K562 (cell line): ENCODE results near the gene SFI1. TPM values are rescaled to one million over a fixed set of nuclear protein-coding genes. Genes with fewer than 3 reads are reported as not detected.

ENCODE experiments used
- BHLHE40 ChIP-seq: IDR thresholded peaks from 2 replicates; pipeline ENCODE4 v1.6.1; 2011; ENCODE audit warnings: low read length, improper control_type of control experiment
- EWSR1 ChIP-seq: fragments of 450-650 bp; IDR thresholded peaks from 2 replicates; pipeline ENCODE4 v1.6.1; 2018; ENCODE audit warnings: borderline replicate concordance, mild to moderate bottlenecking, low read depth, moderate library complexity; ENCODE audit not compliant: partially characterized antibody
- FOXA1 ChIP-seq: fragments of 450-650 bp; IDR thresholded peaks from 2 replicates; pipeline ENCODE4 v1.6.1; 2016; ENCODE audit warnings: mild to moderate bottlenecking, borderline replicate concordance
- FOXA3 ChIP-seq, 2 experiments: fragments of 450-650 bp in 1 of 2; sonication (generic) in 1 of 2; formaldehyde crosslinking; IDR thresholded peaks in 1 of 2; conservative IDR thresholded peaks in 1 of 2; 2 replicates each; pipeline versions ENCODE4 v1.4.0 to v1.8.0; 2020 to 2022; ENCODE audit warnings: mild to moderate bottlenecking in 2 of 2, missing genetic modification reagents in 1 of 2
- FOXK1 ChIP-seq: sonication (generic); formaldehyde crosslinking; IDR thresholded peaks from 2 replicates; pipeline ENCODE4 v1.8.0; 2022; ENCODE audit warnings: missing genetic modification reagents, mild to moderate bottlenecking, borderline replicate concordance
- KDM2B ChIP-seq: fragments of 250-450 bp; sonication (Bioruptor Pico); IDR thresholded peaks from 2 replicates; pipeline ENCODE4 v1.8.0; 2021; ENCODE audit warnings: mild to moderate bottlenecking, moderate library complexity
- MCM3 ChIP-seq: fragments of 450-650 bp; IDR thresholded peaks from 2 replicates; pipeline ENCODE4 v1.6.1; 2016
- MCM7 ChIP-seq, 2 experiments: fragments of 450-650 bp; IDR thresholded peaks; 2 replicates each; pipeline ENCODE4 v1.6.1; 2016 to 2018
- NCOA1 ChIP-seq: fragments of 450-650 bp; IDR thresholded peaks from 2 replicates; pipeline ENCODE4 v1.6.1; 2016; ENCODE audit warnings: low read depth
- NFRKB ChIP-seq: fragments of 450-650 bp; IDR thresholded peaks from 2 replicates; pipeline ENCODE4 v1.6.1; 2016; ENCODE audit warnings: low read depth
- RBFOX2 ChIP-seq: fragments of 200-400 bp; formaldehyde crosslinking; IDR thresholded peaks from 2 replicates; pipeline ENCODE4 v1.6.1; 2017; ENCODE audit warnings: low read depth, mild to moderate bottlenecking, low read length, moderate library complexity
- SNIP1 ChIP-seq: fragments of 450-650 bp; IDR thresholded peaks from 2 replicates; pipeline ENCODE4 v1.7.1; 2017; ENCODE audit warnings: low read depth, mild to moderate bottlenecking
- STAT5B ChIP-seq: fragments of 250-450 bp; sonication (Bioruptor Pico); IDR thresholded peaks from 2 replicates; pipeline ENCODE4 v1.8.0; 2021; ENCODE audit warnings: mild to moderate bottlenecking, inconsistent platforms
- TGIF2 ChIP-seq: sonication (generic); formaldehyde crosslinking; IDR thresholded peaks from 2 replicates; pipeline ENCODE4 v1.8.1; 2022; ENCODE audit warnings: mild to moderate bottlenecking, missing genetic modification reagents, moderate library complexity
- TSC22D4 ChIP-seq: fragments of 450-650 bp; IDR thresholded peaks from 2 replicates; pipeline ENCODE4 v1.6.1; 2016; ENCODE audit warnings: missing genetic modification characterization, missing biosample characterization, control low read depth
- ZBTB17 ChIP-seq: fragments of 450-650 bp; formaldehyde crosslinking; IDR thresholded peaks from 2 replicates; pipeline ENCODE4 v1.4.0; 2020; ENCODE audit warnings: mild to moderate bottlenecking
- ZFPM2 ChIP-seq: fragments of 250-450 bp; sonication (Bioruptor Pico); IDR thresholded peaks from 2 replicates; pipeline ENCODE4 v1.5.1; 2022; ENCODE audit warnings: mild to moderate bottlenecking
- ZNF24 ChIP-seq: fragments of 450-650 bp; IDR thresholded peaks from 2 replicates; pipeline ENCODE4 v1.6.1; 2016
- ZNF699 ChIP-seq: fragments of 250-450 bp; sonication (Bioruptor Pico); IDR thresholded peaks from 2 replicates; pipeline ENCODE4 v1.8.0; 2021; ENCODE audit warnings: mild to moderate bottlenecking, moderate library complexity; ENCODE audit not compliant: insufficient replicate concordance
- ZNF77 ChIP-seq: fragments of 250-450 bp; sonication (Bioruptor Pico); IDR thresholded peaks from 2 replicates; pipeline ENCODE4 v1.5.0; 2020
- polyA plus RNA-seq, 8 experiments: library from polyadenylated mRNA; depleted of rRNA in 4 of 8; stranded (reverse) in 5 of 8; unstranded in 3 of 8; fragments of >200 nt; fragmentation: Nextera tagmentation in 2 of 8; fragmentation: Illumina TruSeq in 1 of 8; extraction: Ambion mirVana in 2 of 8; extraction: Trizol in 1 of 8; gene quantifications; 2 replicates each; pipeline versions ENCODE4 v1.2.1 to v1.2.3, GENCODE V29; 2011 to 2014; ENCODE audit warnings: inconsistent platforms in 1 of 8, missing spikeins in 1 of 8
- total RNA-seq, 7 experiments: library from RNA; depleted of rRNA in 6 of 7; stranded (reverse); fragments of >200 nt in 6 of 7; fragmentation: Illumina TruSeq in 2 of 7; extraction: Trizol in 2 of 7; gene quantifications; 2 replicates each; pipeline versions ENCODE4 v1.2.1 to v1.2.3, GENCODE V29; 2011 to 2021; ENCODE audit warnings: low replicate concordance in 1 of 7
- TF ChIP-seq, protein P1 (sequence below): fragments of 450-650 bp; IDR thresholded peaks from 2 replicates; pipeline ENCODE4 v1.6.1; 2016; ENCODE audit warnings: low read depth, mild to moderate bottlenecking, moderate library complexity
- TF ChIP-seq, protein P2 (sequence below): fragments of 450-650 bp; IDR thresholded peaks from 2 replicates; pipeline ENCODE4 v1.7.0; 2016; ENCODE audit warnings: borderline replicate concordance
- TF ChIP-seq, protein P3 (sequence below): sonication (generic); formaldehyde crosslinking; IDR thresholded peaks from 2 replicates; pipeline ENCODE4 v1.8.1; 2023; ENCODE audit warnings: mild to moderate bottlenecking, missing genetic modification reagents, moderate library complexity
- TF ChIP-seq, protein P4 (sequence below): sonication (generic); formaldehyde crosslinking; IDR thresholded peaks from 2 replicates; pipeline ENCODE4 v1.8.0; 2022; ENCODE audit warnings: mild to moderate bottlenecking, missing genetic modification reagents
- TF ChIP-seq, protein P5 (sequence below): sonication (generic); formaldehyde crosslinking; IDR thresholded peaks from 2 replicates; pipeline ENCODE4 v1.9.0; 2022; ENCODE audit warnings: mild to moderate bottlenecking, missing genetic modification reagents

Gene SFI1
- total and polyA plus RNA-seq, 9 of the 15 experiments (the other 6 are each of a cell fraction or from before 2014, with no cell fraction given) = 3.0 to 25.6 (median 14.1) TPM

DNA sequence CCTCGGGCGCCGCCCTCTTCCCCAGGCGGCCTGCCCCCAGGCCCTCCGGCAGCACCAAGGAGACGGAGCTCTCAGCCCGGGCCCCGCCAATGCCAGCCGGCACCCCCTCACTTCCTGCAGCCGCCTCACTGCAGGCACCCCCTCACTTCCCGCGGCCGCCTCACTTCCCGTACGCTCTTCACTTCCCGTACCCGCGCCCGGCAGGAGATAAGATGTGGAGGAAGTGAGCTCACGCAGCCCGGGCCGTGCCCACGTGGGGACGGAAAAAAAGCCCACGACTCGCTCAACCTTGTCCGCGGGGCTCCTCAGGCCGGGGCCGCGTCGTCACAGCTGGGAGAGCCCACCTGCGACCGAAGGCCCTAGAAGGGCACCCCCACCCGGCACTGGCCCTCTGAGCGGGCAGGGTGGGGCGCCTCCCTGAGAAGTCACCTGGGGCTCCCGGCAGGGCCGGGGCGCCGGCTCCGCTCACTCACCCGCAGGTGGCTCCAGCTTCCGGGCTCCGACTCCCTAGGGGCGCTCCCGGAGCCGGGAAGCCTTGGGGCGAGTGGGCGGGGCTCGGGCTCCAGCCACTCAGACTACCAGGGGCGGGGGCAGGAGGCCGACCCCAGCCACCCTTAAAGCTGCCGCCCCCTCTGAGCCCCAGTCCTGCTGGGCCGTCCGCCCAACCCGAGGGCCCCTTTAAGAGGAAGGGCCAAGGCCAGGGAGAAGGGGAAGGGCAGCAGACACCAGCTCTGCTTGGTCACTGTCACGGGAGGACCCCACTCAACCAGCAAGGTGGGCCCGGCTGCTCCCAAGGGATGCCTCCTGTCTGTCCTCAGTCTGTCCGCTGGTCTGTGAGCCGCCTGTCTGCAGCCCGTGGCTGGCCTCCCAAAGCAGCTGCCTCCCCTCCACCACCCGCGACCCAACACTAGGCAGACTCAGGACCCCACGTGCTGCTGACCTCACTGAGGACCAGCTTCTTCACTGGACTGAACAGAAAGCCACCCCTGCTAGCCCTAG lies 134.3 kb downstream of the SFI1 start (continued):
- TF ChIP-seq SNIP1 (peak; percentile 94), ZNF77 (CRISPR knock-in tag) (no peak), RBFOX2 (peak; percentile 92), NFRKB (no peak), ZBTB17 (CRISPR knock-in tag) (no peak), TSC22D4 (tag) (no peak), MCM3 (no peak), EWSR1 (no peak), ZNF699 (no peak), NCOA1 (no peak), BHLHE40 (no peak; the same call in 1 of the 2 replicates), MCM7 (IDR thresholded peaks at IDR 0.05) (no peak), ZFPM2 (no peak), STAT5B (CRISPR knock-in tag) (no peak), FOXA3 (CRISPR knock-in tag; conservative IDR thresholded peaks at IDR 0.05 in 1 of 2, IDR thresholded peaks at IDR 0.05 in 1 of 2) (no peak), FOXK1 (CRISPR knock-in tag) (no peak), ZNF24 (no peak), KDM2B (CRISPR knock-in tag) (no peak), FOXA1 (no peak), TGIF2 (CRISPR knock-in tag) (no peak)
- TF ChIP-seq, protein P1, sequence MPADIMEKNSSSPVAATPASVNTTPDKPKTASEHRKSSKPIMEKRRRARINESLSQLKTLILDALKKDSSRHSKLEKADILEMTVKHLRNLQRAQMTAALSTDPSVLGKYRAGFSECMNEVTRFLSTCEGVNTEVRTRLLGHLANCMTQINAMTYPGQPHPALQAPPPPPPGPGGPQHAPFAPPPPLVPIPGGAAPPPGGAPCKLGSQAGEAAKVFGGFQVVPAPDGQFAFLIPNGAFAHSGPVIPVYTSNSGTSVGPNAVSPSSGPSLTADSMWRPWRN = no peak
- TF ChIP-seq, protein P2, sequence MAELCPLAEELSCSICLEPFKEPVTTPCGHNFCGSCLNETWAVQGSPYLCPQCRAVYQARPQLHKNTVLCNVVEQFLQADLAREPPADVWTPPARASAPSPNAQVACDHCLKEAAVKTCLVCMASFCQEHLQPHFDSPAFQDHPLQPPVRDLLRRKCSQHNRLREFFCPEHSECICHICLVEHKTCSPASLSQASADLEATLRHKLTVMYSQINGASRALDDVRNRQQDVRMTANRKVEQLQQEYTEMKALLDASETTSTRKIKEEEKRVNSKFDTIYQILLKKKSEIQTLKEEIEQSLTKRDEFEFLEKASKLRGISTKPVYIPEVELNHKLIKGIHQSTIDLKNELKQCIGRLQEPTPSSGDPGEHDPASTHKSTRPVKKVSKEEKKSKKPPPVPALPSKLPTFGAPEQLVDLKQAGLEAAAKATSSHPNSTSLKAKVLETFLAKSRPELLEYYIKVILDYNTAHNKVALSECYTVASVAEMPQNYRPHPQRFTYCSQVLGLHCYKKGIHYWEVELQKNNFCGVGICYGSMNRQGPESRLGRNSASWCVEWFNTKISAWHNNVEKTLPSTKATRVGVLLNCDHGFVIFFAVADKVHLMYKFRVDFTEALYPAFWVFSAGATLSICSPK = no peak
- TF ChIP-seq, protein P3, sequence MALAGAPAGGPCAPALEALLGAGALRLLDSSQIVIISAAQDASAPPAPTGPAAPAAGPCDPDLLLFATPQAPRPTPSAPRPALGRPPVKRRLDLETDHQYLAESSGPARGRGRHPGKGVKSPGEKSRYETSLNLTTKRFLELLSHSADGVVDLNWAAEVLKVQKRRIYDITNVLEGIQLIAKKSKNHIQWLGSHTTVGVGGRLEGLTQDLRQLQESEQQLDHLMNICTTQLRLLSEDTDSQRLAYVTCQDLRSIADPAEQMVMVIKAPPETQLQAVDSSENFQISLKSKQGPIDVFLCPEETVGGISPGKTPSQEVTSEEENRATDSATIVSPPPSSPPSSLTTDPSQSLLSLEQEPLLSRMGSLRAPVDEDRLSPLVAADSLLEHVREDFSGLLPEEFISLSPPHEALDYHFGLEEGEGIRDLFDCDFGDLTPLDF (CRISPR knock-in tag) = no peak
- TF ChIP-seq, protein P4, sequence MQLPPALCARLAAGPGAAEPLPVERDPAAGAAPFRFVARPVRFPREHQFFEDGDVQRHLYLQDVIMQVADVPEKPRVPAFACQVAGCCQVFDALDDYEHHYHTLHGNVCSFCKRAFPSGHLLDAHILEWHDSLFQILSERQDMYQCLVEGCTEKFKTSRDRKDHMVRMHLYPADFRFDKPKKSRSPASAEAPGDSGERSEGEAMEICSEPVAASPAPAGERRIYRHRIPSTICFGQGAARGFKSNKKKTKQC (CRISPR knock-in tag) = 0 out of 2 replicates have a peak, but pooled peaks have one; percentile 42
- TF ChIP-seq, protein P5, sequence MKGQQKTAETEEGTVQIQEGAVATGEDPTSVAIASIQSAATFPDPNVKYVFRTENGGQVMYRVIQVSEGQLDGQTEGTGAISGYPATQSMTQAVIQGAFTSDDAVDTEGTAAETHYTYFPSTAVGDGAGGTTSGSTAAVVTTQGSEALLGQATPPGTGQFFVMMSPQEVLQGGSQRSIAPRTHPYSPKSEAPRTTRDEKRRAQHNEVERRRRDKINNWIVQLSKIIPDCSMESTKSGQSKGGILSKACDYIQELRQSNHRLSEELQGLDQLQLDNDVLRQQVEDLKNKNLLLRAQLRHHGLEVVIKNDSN (CRISPR knock-in tag) = peak; percentile 76
